Large intestine (tissue), 3 donors: ENCODE measurements around the gene LMNTD1. TPM values are rescaled to one million over a fixed set of nuclear protein-coding genes. Genes with fewer than 3 reads are reported as not detected.

ENCODE experiments used
- DNase-seq, 2 donors: peaks; one replicate each; pipeline versions ENCODE4 v3.0.0 to v3.0.0-alpha.2; 2013
- H3K27ac ChIP-seq: one replicate; pipeline ENCODE4 v1.5.1; 2013; ENCODE audit warnings: low read length
- H3K27me3 ChIP-seq: 2 replicates; pipeline ENCODE4 v1.6.1; 2013; ENCODE audit warnings: low read length; ENCODE audit not compliant: control insufficient read depth, insufficient read depth
- H3K36me3 ChIP-seq: 2 replicates; pipeline ENCODE4 v1.6.1; 2013; ENCODE audit warnings: low read length; ENCODE audit not compliant: control insufficient read depth, insufficient read depth
- H3K4me1 ChIP-seq: one replicate; pipeline ENCODE4 v1.6.1; 2013; ENCODE audit warnings: low read length; ENCODE audit not compliant: control insufficient read depth, insufficient read depth
- H3K4me3 ChIP-seq: one replicate; pipeline ENCODE4 v1.5.1; 2013; ENCODE audit warnings: low read length
- H3K9me3 ChIP-seq: one replicate; pipeline ENCODE4 v1.6.1; 2013; ENCODE audit warnings: mild to moderate bottlenecking, low read depth, low read length, moderate library complexity; ENCODE audit not compliant: control insufficient read depth
- WGBS: methylation state at CpG from one replicate; pipeline ENCODE4 v1.1.5; 2013; ENCODE audit warnings: low lambda C conversion rate; ENCODE audit not compliant: insufficient coverage; 5-methylcytosine and 5-hydroxymethylcytosine counted together
- polyA plus RNA-seq: library from polyadenylated mRNA; unstranded; fragments of 120-200 nt; gene quantifications from one replicate; pipeline ENCODE4 v1.2.1, GENCODE V29; 2013

The LMNTD1 gene
- polyA plus RNA-seq, 1 donor = 0.22 TPM

GRCh38 chr12:25463005-25463404 is 90.1 kb downstream of the LMNTD1 start:
- 60% methylated on average over 1 of the region's 4 CpGs for WGBS
- Histone ChIP-seq H3K4me3 (no peak overlapping the region), H3K4me1 (no peaks in the 10 kb centered on the region), H3K9me3 (no peaks in the 10 kb centered on the region), H3K27ac (no peak overlapping the region), H3K27me3 (no peaks in the 10 kb centered on the region), H3K36me3 (no peaks in the 10 kb centered on the region)
- no peak for DNase-seq

- H3K4me3 ChIP-seq = no peak overlapping the region
- H3K27ac ChIP-seq = no peak overlapping the region
- H3K27me3 ChIP-seq = no peaks in the 10 kb centered on the region
- WGBS = 89% methylated on average over 3 of the region's 13 CpGs
- no peaks in the 10 kb centered on the region for H3K9me3 ChIP-seq
- H3K4me1 ChIP-seq = no peaks in the 10 kb centered on the region
- DNase-seq = no peak
- H3K36me3 ChIP-seq = no peaks in the 10 kb centered on the region
Observed at GRCh38 chr12:25459541-25459951, 93.5 kb downstream of the LMNTD1 start.

GRCh38 chr12:25458047-25458552 is 95.0 kb downstream of the LMNTD1 start:
- Histone ChIP-seq H3K27ac (no peak overlapping the region), H3K4me3 (no peak overlapping the region), H3K36me3 (no peaks in the 10 kb centered on the region), H3K27me3 (no peaks in the 10 kb centered on the region), H3K4me1 (no peaks in the 10 kb centered on the region), H3K9me3 (no peaks in the 10 kb centered on the region)
- DNase-seq = no peak
- 72% methylated on average over 3 of the region's 6 CpGs for WGBS

- Histone ChIP-seq H3K4me1 (no peaks in the 10 kb centered on the region), H3K27ac (no peak overlapping the region), H3K36me3 (no peaks in the 10 kb centered on the region), H3K27me3 (no peaks in the 10 kb centered on the region), H3K9me3 (no peaks in the 10 kb centered on the region), H3K4me3 (no peak overlapping the region)
- DNase-seq = no peak
- 100% methylated on average over 1 of the region's 4 CpGs for WGBS
Observed at GRCh38 chr12:25456474-25456873, 96.6 kb downstream of the LMNTD1 start.

GRCh38 chr12:25455696-25456095 is 97.4 kb downstream of the LMNTD1 start:
- H3K27ac ChIP-seq = no peak overlapping the region
- H3K27me3 ChIP-seq = no peaks in the 10 kb centered on the region
- no peak for DNase-seq
- H3K36me3 ChIP-seq = no peaks in the 10 kb centered on the region
- no peak overlapping the region for H3K4me3 ChIP-seq
- 67% methylated on average over 1 of the region's 2 CpGs for WGBS
- H3K9me3 ChIP-seq = no peaks in the 10 kb centered on the region
- no peaks in the 10 kb centered on the region for H3K4me1 ChIP-seq

GRCh38 chr12:25449007-25449406 is 104.1 kb downstream of the LMNTD1 start:
- Histone ChIP-seq H3K27me3 (no peaks in the 10 kb centered on the region), H3K36me3 (no peaks in the 10 kb centered on the region), H3K4me3 (no peak overlapping the region), H3K27ac (no peak overlapping the region), H3K4me1 (no peaks in the 10 kb centered on the region), H3K9me3 (no peaks in the 10 kb centered on the region)
- no peak for DNase-seq

- no peak for DNase-seq
- Histone ChIP-seq H3K27me3 (no peaks in the 10 kb centered on the region), H3K27ac (no peak overlapping the region), H3K4me3 (no peak overlapping the region), H3K4me1 (no peaks in the 10 kb centered on the region), H3K36me3 (no peaks in the 10 kb centered on the region), H3K9me3 (no peaks in the 10 kb centered on the region)
- WGBS = no CpG with 5 or more reads among the region's 3 CpGs
Observed at GRCh38 chr12:25447046-25447445, 106.0 kb downstream of the LMNTD1 start.

- Histone ChIP-seq H3K4me1 (peaks cover 12% of the 10 kb centered on the region), H3K9me3 (no peaks in the 10 kb centered on the region), H3K4me3 (no peak overlapping the region), H3K27me3 (no peaks in the 10 kb centered on the region), H3K27ac (no peak overlapping the region), H3K36me3 (no peaks in the 10 kb centered on the region)
- WGBS = no CpG with 5 or more reads among the region's 1 CpG
- DNase-seq = no peak
Observed at GRCh38 chr12:25438638-25439037, 114.4 kb downstream of the LMNTD1 start.

- H3K27ac ChIP-seq = no peak overlapping the region
- peak; percentile 37 to 58 for DNase-seq
- no peaks in the 10 kb centered on the region for H3K36me3 ChIP-seq
- H3K4me3 ChIP-seq = peak overlapping the region; percentile 13
- WGBS = 25% methylated on average over 1 of the region's 9 CpGs
- no peaks in the 10 kb centered on the region for H3K9me3 ChIP-seq
- peaks cover 17% of the 10 kb centered on the region for H3K4me1 ChIP-seq
- no peaks in the 10 kb centered on the region for H3K27me3 ChIP-seq
Observed at GRCh38 chr12:25436206-25437030, 116.7 kb downstream of the LMNTD1 start.

- WGBS = 100% methylated on average over 1 of the region's 3 CpGs
- H3K4me3 ChIP-seq = no peak overlapping the region
- no peaks in the 10 kb centered on the region for H3K9me3 ChIP-seq
- DNase-seq = no peak
- no peak overlapping the region for H3K27ac ChIP-seq
- H3K36me3 ChIP-seq = no peaks in the 10 kb centered on the region
- H3K4me1 ChIP-seq = peaks cover 17% of the 10 kb centered on the region
- no peaks in the 10 kb centered on the region for H3K27me3 ChIP-seq
Observed at GRCh38 chr12:25435431-25435830, 117.7 kb downstream of the LMNTD1 start.

- WGBS = 100% methylated on average over 1 of the region's 3 CpGs
- Histone ChIP-seq H3K36me3 (no peaks in the 10 kb centered on the region), H3K4me3 (no peak overlapping the region), H3K4me1 (peaks cover 17% of the 10 kb centered on the region), H3K27me3 (no peaks in the 10 kb centered on the region), H3K27ac (no peak overlapping the region), H3K9me3 (no peaks in the 10 kb centered on the region)
- DNase-seq = no peak
Observed at GRCh38 chr12:25434515-25434914, 118.6 kb downstream of the LMNTD1 start.
